Activated B cell treated with CpG ODN at 0.5 μM for 24 hours (primary cell): ENCODE results near the gene KCNG4. TPM values are rescaled to one million over a fixed set of nuclear protein-coding genes. Genes with fewer than 3 reads are reported as not detected.

ENCODE experiments used
- ATAC-seq: fragments of 200-7000 bp; cut with Tn5 transposase; one replicate; pipeline ENCODE4 v1.10.0; 2021; ENCODE audit warnings: low read depth, mild to moderate bottlenecking, moderate library complexity
- CTCF ChIA-PET: fragments of 350-600 bp; sonication (Branson Sonifier 250); formaldehyde crosslinking; loops from one replicate; lab custom pipeline; 2021; ENCODE audit warnings: antibody characterized with exemption; lab: Charles Lee
- POLR2A ChIA-PET: fragments of 350-600 bp; sonication (Branson Sonifier 250); formaldehyde crosslinking; loops from one replicate; lab custom pipeline; 2021; ENCODE audit warnings: antibody characterized with exemption; lab: Charles Lee
- DNase-seq: peaks from one replicate; pipeline ENCODE4 v3.0.0; 2022
- H3K27ac Mint-ChIP-seq: one replicate; pipeline ENCODE4 v1.8.0; 2020; ENCODE audit warnings: mixed read lengths
- H3K27me3 Mint-ChIP-seq: one replicate; pipeline ENCODE4 v1.8.0; 2021; ENCODE audit warnings: mixed read lengths
- H3K36me3 Mint-ChIP-seq: one replicate; pipeline ENCODE4 v1.8.0; 2021; ENCODE audit warnings: low read depth, mixed read lengths
- H3K4me1 Mint-ChIP-seq: one replicate; pipeline ENCODE4 v1.8.0; 2021; ENCODE audit warnings: mixed read lengths
- H3K4me3 Mint-ChIP-seq: one replicate; pipeline ENCODE4 v1.8.0; 2020; ENCODE audit warnings: mild to moderate bottlenecking, mixed read lengths
- H3K9me3 Mint-ChIP-seq: one replicate; pipeline ENCODE4 v1.8.0; 2020; ENCODE audit warnings: mixed read lengths
- intact Hi-C: fragments of 100-400 bp; cut with micrococcal nuclease; formaldehyde crosslinking; loops from one replicate; pipeline ENCODE4 v1.15.1; 2024
- total RNA-seq: library from RNA; stranded (reverse); gene quantifications from 2 replicates; pipeline ENCODE4 v1.2.3, GENCODE V29; 2022
- TF ChIP-seq, protein P1 (sequence below): fragments of 200-600 bp; IDR thresholded peaks from one replicate; pipeline ENCODE4 v1.8.0; 2022; ENCODE audit warnings: antibody characterized with exemption, mild to moderate bottlenecking

The KCNG4 gene
- total RNA-seq, 1 donor from 2014 or later = not detected

DNA sequence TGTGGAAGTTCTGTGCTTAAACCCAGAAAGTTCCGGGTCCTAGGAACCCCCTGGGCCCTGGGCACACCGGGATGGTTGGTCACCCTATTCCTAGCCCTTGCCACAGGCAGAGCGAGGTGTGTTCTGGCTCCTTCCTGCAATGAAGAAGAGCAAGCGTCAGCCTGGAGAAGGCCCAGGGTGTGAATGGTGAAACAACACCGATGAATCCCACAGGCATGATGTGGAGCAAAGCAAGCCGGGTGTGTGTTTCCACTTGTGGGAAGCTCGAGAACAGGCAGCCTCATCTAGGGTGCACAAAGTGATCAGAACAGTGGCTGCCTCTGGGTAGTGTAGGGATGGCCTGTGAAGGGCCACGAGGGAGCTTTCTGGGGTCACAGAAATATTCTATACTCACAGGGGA, 13.8 kb downstream of the KCNG4 start:
- CTCF ChIA-PET = no interaction called here
- TF ChIP-seq, protein P1, sequence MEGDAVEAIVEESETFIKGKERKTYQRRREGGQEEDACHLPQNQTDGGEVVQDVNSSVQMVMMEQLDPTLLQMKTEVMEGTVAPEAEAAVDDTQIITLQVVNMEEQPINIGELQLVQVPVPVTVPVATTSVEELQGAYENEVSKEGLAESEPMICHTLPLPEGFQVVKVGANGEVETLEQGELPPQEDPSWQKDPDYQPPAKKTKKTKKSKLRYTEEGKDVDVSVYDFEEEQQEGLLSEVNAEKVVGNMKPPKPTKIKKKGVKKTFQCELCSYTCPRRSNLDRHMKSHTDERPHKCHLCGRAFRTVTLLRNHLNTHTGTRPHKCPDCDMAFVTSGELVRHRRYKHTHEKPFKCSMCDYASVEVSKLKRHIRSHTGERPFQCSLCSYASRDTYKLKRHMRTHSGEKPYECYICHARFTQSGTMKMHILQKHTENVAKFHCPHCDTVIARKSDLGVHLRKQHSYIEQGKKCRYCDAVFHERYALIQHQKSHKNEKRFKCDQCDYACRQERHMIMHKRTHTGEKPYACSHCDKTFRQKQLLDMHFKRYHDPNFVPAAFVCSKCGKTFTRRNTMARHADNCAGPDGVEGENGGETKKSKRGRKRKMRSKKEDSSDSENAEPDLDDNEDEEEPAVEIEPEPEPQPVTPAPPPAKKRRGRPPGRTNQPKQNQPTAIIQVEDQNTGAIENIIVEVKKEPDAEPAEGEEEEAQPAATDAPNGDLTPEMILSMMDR = no peak
- intact Hi-C loops = no loop called here
- no peaks in the 10 kb centered on the region for H3K36me3 Mint-ChIP-seq
- DNase-seq = no peak
- no peak overlapping the region for H3K4me3 Mint-ChIP-seq
- H3K4me1 Mint-ChIP-seq = no peaks in the 10 kb centered on the region
- H3K9me3 Mint-ChIP-seq = no peaks in the 10 kb centered on the region
- POLR2A ChIA-PET = no interaction called here
- peaks cover 7% of the 10 kb centered on the region for H3K27me3 Mint-ChIP-seq
- no peak overlapping the region for H3K27ac Mint-ChIP-seq
- no peak for ATAC-seq

- intact Hi-C loops = no loop called here
- Mint-ChIP-seq H3K4me1 (no peaks in the 10 kb centered on the region), H3K9me3 (no peaks in the 10 kb centered on the region), H3K36me3 (no peaks in the 10 kb centered on the region), H3K27me3 (peaks cover 10% of the 10 kb centered on the region), H3K27ac (no peak overlapping the region), H3K4me3 (no peak overlapping the region)
- TF ChIP-seq, protein P1 = no peak
- CTCF ChIA-PET = no interaction called here
- POLR2A ChIA-PET = no interaction called here
- ATAC-seq = no peak
- no peak for DNase-seq
Observed at GRCh38 chr16:84225571-84225970, 14.2 kb downstream of the KCNG4 start.

GRCh38 chr16:84225126-84225525, 14.7 kb downstream of the KCNG4 start:
- ATAC-seq (no peak), DNase-seq (no peak)
- Mint-ChIP-seq H3K27me3 (peaks cover 10% of the 10 kb centered on the region), H3K9me3 (no peaks in the 10 kb centered on the region), H3K4me1 (no peaks in the 10 kb centered on the region), H3K27ac (no peak overlapping the region), H3K36me3 (no peaks in the 10 kb centered on the region), H3K4me3 (no peak overlapping the region)
- ChIA-PET POLR2A (no interaction called here), CTCF (no interaction called here)
- intact Hi-C loops = no loop called here
- TF ChIP-seq, protein P1 = no peak

DNA sequence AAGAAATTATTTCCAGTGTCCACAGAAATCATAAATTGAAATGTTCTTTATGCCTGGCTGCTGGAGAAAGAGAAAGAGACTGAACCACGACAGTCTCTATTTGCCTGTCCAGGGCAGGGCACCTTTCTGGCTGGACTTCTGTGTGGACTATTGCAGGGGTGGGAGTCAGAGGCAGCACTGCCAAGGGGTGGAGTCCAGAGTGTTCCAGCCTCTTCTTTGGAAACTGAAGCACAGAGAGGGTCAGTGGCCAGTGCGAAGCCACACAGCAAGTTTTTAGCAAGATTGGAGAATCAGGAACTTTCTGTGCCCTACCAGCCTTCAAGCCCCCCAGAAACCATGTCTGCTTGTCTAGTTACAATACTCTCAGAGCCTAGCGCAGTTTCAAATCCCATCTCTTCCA, 15.3 kb downstream of the KCNG4 start:
- TF ChIP-seq, protein P1 = no peak
- intact Hi-C loops = no loop called here
- no peaks in the 10 kb centered on the region for H3K4me1 Mint-ChIP-seq
- POLR2A ChIA-PET = no interaction called here
- no peaks in the 10 kb centered on the region for H3K36me3 Mint-ChIP-seq
- CTCF ChIA-PET = no interaction called here
- no peak overlapping the region for H3K27ac Mint-ChIP-seq
- ATAC-seq (no peak), DNase-seq (no peak)
- H3K4me3 Mint-ChIP-seq = no peak overlapping the region
- H3K9me3 Mint-ChIP-seq = no peaks in the 10 kb centered on the region
- peaks cover 10% of the 10 kb centered on the region for H3K27me3 Mint-ChIP-seq

GRCh38 chr16:84223456-84223855, 16.4 kb downstream of the KCNG4 start:
- CTCF ChIA-PET = no interaction called here
- intact Hi-C loops = no loop called here
- TF ChIP-seq, protein P1 = no peak
- DNase-seq (no peak), ATAC-seq (no peak)
- Mint-ChIP-seq H3K36me3 (no peaks in the 10 kb centered on the region), H3K4me3 (no peak overlapping the region), H3K27ac (no peak overlapping the region), H3K27me3 (peaks cover 10% of the 10 kb centered on the region), H3K4me1 (no peaks in the 10 kb centered on the region), H3K9me3 (no peaks in the 10 kb centered on the region)
- POLR2A ChIA-PET = no interaction called here
